AG04450 (cell line): ENCODE results near the gene CEPT1. TPM values are rescaled to one million over a fixed set of nuclear protein-coding genes. Genes with fewer than 3 reads are reported as not detected.
"Not testable (repeated sequence)": the region's sequence is repeated elsewhere in the genome, so short reads cannot be mapped to it uniquely, and the experiment has no call there.

ENCODE experiments used
- CTCF ChIA-PET: fragments of 300-600, 350-600 bp; formaldehyde crosslinking; extraction: SDS; loops from one replicate; lab custom pipeline; 2022; ENCODE audit warnings: antibody characterized with exemption, inconsistent platforms; lab: Charles Lee
- POLR2A ChIA-PET: fragments of 350-600 bp; formaldehyde crosslinking; extraction: SDS; loops from one replicate; lab custom pipeline; 2021; ENCODE audit warnings: antibody characterized with exemption, inconsistent platforms; lab: Yijun Ruan, JAX
- DNase-seq: peaks from one replicate; pipeline ENCODE4 v3.0.0-alpha.2; 2011; ENCODE audit warnings: low read depth, low spot score
- H3K27ac ChIP-seq: one replicate; pipeline ENCODE4 v1.5.1; 2012; ENCODE audit warnings: low read depth, low read length, control low read depth
- H3K27me3 ChIP-seq: one replicate; pipeline ENCODE4 v1.6.0; 2012; ENCODE audit warnings: low read length; ENCODE audit not compliant: control insufficient read depth, insufficient read depth
- H3K4me3 ChIP-seq: 2 replicates; pipeline ENCODE4 v1.5.1; 2011; ENCODE audit warnings: mild to moderate bottlenecking, low read depth, low read length, control low read depth
- H3K9me3 ChIP-seq: 2 replicates; pipeline ENCODE4 v1.5.1; 2012; ENCODE audit warnings: low read length; ENCODE audit not compliant: control insufficient read depth, insufficient read depth
- CTCF ChIP-seq: IDR thresholded peaks from 2 replicates; pipeline ENCODE4 v1.5.1; 2011; ENCODE audit warnings: low read depth, low read length, control low read depth, inconsistent platforms
- polyA plus RNA-seq: library from polyadenylated mRNA; depleted of rRNA; stranded (reverse); fragments of >200 nt; gene quantifications from 2 replicates; pipeline ENCODE4 v1.2.3, GENCODE V29; 2011

Gene CEPT1
- polyA plus RNA-seq, 1 experiment = 28.6 TPM

- Histone ChIP-seq H3K27ac (no peak overlapping the region), H3K27me3 (peaks cover 7% of the 10 kb centered on the region), H3K9me3 (no peaks in the 10 kb centered on the region; the same call in 1 of the 2 replicates), H3K4me3 (no peak overlapping the region)
- no peak for TF ChIP-seq CTCF
- DNase-seq = no peak
- POLR2A ChIA-PET = no interaction called here
- CTCF ChIA-PET = no interaction called here
Measured at GRCh38 chr1:111211921-111212320, 71.9 kb downstream of the CEPT1 start.

GRCh38 chr1:111212634-111213335, 72.8 kb downstream of the CEPT1 start:
- H3K27me3 ChIP-seq = peaks cover 2% of the 10 kb centered on the region
- TF ChIP-seq CTCF = no peak
- no peak overlapping the region for H3K27ac ChIP-seq
- no peak for DNase-seq
- ChIA-PET CTCF (no interaction called here), POLR2A (no interaction called here)
- H3K9me3 ChIP-seq = no peaks in the 10 kb centered on the region; the same call in 1 of the 2 replicates
- H3K4me3 ChIP-seq = no peak overlapping the region

GRCh38 chr1:111213412-111213811, 73.4 kb downstream of the CEPT1 start:
- no peak for TF ChIP-seq CTCF
- CTCF ChIA-PET = interaction anchor here (1.6 to 2.0 kb wide), 2 partner anchors 10 to 120 kb away, joined by 6 to 18 read pairs; no protein-coding TSS in a partner anchor
- no peak for DNase-seq
- no peak overlapping the region for H3K27ac ChIP-seq
- POLR2A ChIA-PET = no interaction called here
- peaks cover 2% of the 10 kb centered on the region for H3K27me3 ChIP-seq
- H3K9me3 ChIP-seq = no peaks in the 10 kb centered on the region; the same call in 1 of the 2 replicates
- H3K4me3 ChIP-seq = no peak overlapping the region

- H3K27ac ChIP-seq = no peak overlapping the region
- TF ChIP-seq CTCF = no peak
- ChIA-PET CTCF (interaction anchor here (0.6 to 2.0 kb wide), 6 partner anchors 9 to 1866 kb away, joined by 3 to 18 read pairs (median 4); no protein-coding TSS in a partner anchor), POLR2A (no interaction called here)
- H3K27me3 ChIP-seq = no peaks in the 10 kb centered on the region
- H3K4me3 ChIP-seq = no peak overlapping the region
- DNase-seq = no peak
- no peaks in the 10 kb centered on the region; the same call in 1 of the 2 replicates for H3K9me3 ChIP-seq
Measured at GRCh38 chr1:111214074-111214801, 74.2 kb downstream of the CEPT1 start.

- Histone ChIP-seq H3K27ac (no peak overlapping the region), H3K27me3 (no peaks in the 10 kb centered on the region), H3K9me3 (no peaks in the 10 kb centered on the region; the same call in 1 of the 2 replicates), H3K4me3 (no peak overlapping the region)
- CTCF ChIA-PET = interaction anchor here (1.0 to 2.0 kb wide), 5 partner anchors 8 to 1127 kb away, joined by 3 to 18 read pairs (median 4); no protein-coding TSS in a partner anchor
- no peak for TF ChIP-seq CTCF
- POLR2A ChIA-PET = no interaction called here
- DNase-seq = no peak
Measured at GRCh38 chr1:111214884-111215283, 74.9 kb downstream of the CEPT1 start.

GRCh38 chr1:111215285-111215684, 75.3 kb downstream of the CEPT1 start:
- POLR2A ChIA-PET, H3K27me3 ChIP-seq, H3K9me3 ChIP-seq, H3K4me3 ChIP-seq, DNase-seq, H3K27ac ChIP-seq: not testable (repeated sequence)
- CTCF ChIA-PET = interaction anchor here (1.0 to 2.0 kb wide), 5 partner anchors 8 to 1127 kb away, joined by 3 to 18 read pairs (median 4); no protein-coding TSS in a partner anchor
